ENCODE data around the gene SYNGR3.

Gene SYNGR3

DNA sequence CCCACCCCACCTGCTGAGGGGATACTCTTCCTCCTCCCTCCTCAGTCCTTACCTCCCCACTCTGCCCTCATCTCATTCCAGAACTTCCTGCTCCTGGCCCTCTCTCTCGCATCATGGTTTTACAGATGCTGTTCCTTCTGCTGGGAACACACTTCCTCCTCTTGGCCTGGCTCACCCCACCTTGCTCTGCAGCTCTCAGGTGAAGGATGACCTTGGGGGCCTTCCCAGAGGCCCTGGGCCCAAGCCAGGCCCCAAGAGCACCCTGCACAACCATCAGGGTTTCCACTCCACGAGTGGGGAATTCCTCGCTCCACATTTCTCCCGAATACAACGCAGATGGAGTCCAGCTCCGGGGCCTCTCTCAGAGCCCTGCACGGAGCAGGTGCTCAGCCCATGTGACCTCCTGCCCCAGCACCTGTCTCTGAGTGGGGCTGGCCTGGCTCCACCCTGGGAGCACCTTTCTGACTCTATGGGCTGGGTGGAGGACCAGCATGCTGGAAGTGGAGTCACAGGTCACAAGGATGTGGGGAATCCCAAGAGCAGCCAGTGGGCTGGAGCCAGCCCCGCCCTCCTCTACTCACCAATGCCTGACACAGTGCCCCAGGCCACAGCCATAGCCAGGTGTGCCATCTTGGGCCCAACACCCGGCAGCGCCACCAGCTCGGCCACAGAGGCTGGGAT is 53.4 kb downstream of the SYNGR3 start:
- DNase-seq: no peak

Measured in hematopoietic multipotent progenitor cell treated with erythropoietin and hydrocortisone succinate and interleukin-3 and kit ligand, for 4 days (in vitro differentiated cells).